AG09309 (cell line): ENCODE measurements around the gene ZPR1.
"Not testable (repeated sequence)": the region's sequence is repeated elsewhere in the genome, so short reads cannot be mapped to it uniquely, and the experiment has no call there.

ENCODE experiments used
- DNase-seq: peaks from one replicate; pipeline ENCODE4 v3.0.0-alpha.2; 2010; ENCODE audit warnings: low read depth
- H3K4me3 ChIP-seq: 2 replicates; pipeline ENCODE4 v1.5.1; 2011; ENCODE audit warnings: mild to moderate bottlenecking, low read depth, low read length, moderate library complexity; ENCODE audit not compliant: control insufficient read depth
- CTCF ChIP-seq: IDR thresholded peaks from 2 replicates; pipeline ENCODE4 v1.5.1; 2011; ENCODE audit warnings: mild to moderate bottlenecking, low read depth, low read length, inconsistent platforms; ENCODE audit not compliant: insufficient read depth, control insufficient read depth; ENCODE audit errors: missing control alignments

ZPR1 gene, protein sequence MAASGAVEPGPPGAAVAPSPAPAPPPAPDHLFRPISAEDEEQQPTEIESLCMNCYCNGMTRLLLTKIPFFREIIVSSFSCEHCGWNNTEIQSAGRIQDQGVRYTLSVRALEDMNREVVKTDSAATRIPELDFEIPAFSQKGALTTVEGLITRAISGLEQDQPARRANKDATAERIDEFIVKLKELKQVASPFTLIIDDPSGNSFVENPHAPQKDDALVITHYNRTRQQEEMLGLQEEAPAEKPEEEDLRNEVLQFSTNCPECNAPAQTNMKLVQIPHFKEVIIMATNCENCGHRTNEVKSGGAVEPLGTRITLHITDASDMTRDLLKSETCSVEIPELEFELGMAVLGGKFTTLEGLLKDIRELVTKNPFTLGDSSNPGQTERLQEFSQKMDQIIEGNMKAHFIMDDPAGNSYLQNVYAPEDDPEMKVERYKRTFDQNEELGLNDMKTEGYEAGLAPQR

DNA sequence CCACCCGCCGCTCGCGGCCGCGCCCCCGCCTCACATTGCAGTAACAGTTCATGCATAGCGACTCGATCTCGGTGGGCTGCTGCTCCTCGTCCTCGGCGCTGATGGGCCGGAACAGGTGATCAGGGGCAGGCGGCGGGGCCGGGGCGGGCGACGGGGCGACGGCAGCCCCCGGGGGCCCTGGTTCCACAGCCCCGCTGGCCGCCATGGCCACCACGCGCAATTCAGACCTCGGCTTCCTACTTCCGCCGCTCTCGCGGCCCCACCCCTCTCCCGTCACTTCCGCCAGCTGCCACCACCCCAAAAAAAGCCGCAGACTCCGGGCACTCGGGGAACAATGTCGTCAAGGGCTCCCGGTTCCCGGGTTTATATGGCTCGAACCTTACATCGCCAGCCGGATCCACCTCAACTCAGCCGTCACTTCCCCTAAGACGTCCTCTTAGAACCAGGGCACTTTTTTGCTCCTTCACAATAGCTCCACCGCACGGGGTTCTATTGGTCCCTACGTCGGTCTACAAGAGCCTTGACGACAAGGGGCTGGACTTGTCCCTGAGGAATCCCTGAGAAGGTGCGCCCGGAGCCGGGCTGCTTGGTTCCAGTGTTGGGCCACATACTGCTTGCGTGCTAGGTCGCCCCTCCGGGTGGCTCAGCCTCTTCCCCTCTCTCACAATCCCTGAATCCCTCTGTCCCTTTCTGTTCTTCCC is at the start of gene ZPR1:
ZPR1 (minus strand) TSS at position 238 of the 701 bp plus-strand sequence; CDS start at position 205, 33 bp downstream.
- DNase-seq: no peak
- no peak for TF ChIP-seq CTCF
- H3K4me3 ChIP-seq: peak within 1 kb of the TSS; percentile 56

DNA sequence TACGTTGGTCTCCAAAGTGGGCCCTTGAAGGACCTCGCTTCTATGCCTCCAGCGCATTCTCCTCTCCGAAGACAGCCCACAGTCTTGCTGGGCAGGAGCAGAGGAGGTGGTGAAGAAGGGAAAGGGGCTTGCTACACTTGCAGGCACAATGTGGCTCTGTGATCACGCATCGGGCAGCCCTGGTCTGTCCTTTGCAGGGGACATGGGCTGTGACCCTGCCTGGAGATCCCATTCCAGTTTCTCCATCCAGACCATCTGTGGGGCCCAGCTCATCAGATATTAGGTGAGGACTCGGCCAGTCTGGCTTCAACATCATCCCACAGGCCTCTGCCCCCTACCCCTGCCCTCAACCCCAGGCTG is 48.8 kb upstream of the ZPR1 start:
- no peak for DNase-seq
- TF ChIP-seq CTCF: no peak
- H3K4me3 ChIP-seq: no peak overlapping the region

GRCh38 chr11:116835791-116836631 is 48.2 kb upstream of the ZPR1 start:
- TF ChIP-seq CTCF: peak; percentile 73
- peak overlapping the region; percentile 23 for H3K4me3 ChIP-seq
- peak; percentile 80 for DNase-seq

DNA sequence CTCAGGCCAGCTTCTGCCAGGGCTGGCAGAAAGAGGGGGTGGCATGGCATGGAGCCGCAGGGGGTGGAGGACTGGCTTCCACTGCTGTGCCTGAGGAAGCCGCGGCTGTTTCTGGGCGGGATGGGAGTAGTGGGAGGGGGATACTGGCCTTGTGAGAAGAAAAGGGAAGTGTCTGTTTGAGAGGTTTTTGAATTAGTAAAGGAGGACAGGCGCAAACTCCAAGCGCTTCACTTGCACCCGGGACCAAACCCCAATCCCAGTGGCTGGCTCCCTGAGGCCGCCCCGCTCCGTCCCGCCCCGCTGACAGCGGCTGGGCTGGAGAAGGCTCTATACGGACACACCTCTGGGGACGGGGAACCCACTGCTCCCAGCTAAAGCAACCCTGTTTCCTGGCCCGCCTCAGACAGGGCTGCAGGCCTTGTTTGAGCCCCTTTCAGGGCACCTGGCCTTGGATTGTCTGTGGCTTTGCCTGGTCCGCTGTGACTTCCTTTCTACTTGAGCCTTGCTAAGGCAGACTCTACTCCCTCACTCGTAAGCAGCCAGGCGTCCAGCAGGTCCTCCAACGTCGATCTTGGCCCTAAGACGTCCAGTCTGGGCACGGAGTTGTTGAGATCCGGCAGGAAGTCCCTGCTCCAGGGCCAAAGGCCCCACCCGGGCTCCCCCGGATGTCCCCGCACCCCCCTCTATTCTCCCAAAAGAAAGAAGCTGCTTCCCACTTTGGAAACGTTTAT is 47.4 kb upstream of the ZPR1 start:
- peak overlapping the region; percentile 23 for H3K4me3 ChIP-seq
- TF ChIP-seq CTCF: no peak
- no peak for DNase-seq

- not testable (repeated sequence) for H3K4me3 ChIP-seq, DNase-seq
Measured at GRCh38 chr11:116834535-116835041, 46.8 kb upstream of the ZPR1 start.

DNA sequence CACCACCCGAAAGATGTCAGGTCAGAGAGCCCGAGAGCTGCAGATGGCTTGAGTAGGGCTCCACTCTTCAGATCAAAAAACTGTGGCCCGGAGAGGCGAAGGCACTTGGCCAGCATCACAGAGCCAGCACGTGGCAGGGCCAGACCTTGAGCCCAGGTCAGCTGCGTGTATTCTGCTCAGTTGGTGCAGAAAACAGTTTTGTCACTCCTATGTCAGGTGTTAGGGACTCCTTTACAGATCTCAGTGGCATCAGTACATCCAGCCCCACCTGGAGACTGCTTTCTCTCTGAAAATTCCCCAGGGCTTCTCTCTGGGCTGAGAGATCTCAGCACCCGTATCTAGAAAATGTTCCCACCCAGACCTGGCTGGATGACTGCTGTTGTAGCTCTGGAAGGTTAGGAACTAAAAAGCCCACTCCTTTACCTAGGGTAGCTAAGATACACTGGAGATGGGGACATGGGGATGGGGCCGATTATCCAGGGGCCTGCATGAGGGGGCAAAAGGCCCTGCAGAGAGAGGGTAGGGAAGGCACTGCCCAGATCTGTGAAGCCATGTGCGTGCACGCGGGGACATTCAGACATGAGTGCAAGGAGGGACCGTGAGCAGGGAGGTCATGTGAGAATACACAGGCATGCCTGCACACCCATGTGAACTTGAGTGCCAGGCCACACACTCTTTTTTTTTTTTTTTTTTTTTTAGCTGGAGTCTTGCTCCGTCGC is 46.2 kb upstream of the ZPR1 start:
- TF ChIP-seq CTCF: no peak
- H3K4me3 ChIP-seq: no peak overlapping the region
- no peak for DNase-seq
